Breast epithelium (tissue), 4 donors: Measurements from ENCODE around the gene PROSER3. TPM values are rescaled to one million over a fixed set of nuclear protein-coding genes. Genes with fewer than 3 reads are reported as not detected.
A peak's percentile ranks its signal among the peaks of the same experiment; 100 is the strongest.

Experiments used
- DNase-seq, 2 donors: peaks; one replicate each; pipeline ENCODE4 v3.0.0-alpha.2; 2019; ENCODE audit warnings: low spot score in 2 of 2
- H3K27ac ChIP-seq, 2 donors: fragments of 200-600 bp; sonication (generic) in 1 of 2; one replicate each; pipeline ENCODE4 v1.5.1; 2016 to 2019; ENCODE audit warnings: mild to moderate bottlenecking in 1 of 2
- H3K27me3 ChIP-seq, 2 donors: fragments of 200-600 bp; sonication (generic) in 1 of 2; one replicate each; pipeline versions ENCODE4 v1.5.1 to v1.6.0; 2017 to 2019; ENCODE audit warnings: control low read depth in 1 of 2, mild to moderate bottlenecking in 1 of 2
- H3K36me3 ChIP-seq: fragments of 200-600 bp; one replicate; pipeline ENCODE4 v1.5.1; 2019
- H3K4me1 ChIP-seq, 2 donors: fragments of 200-600 bp; sonication (generic); one replicate each; pipeline ENCODE4 v1.5.1; 2016 to 2019; ENCODE audit warnings: control low read depth in 1 of 2
- H3K4me3 ChIP-seq, 3 donors: fragments of 200-600 bp; sonication (generic); 1 replicate in 2 of 3; 2 replicates in 1 of 3; pipeline ENCODE4 v1.5.1; 2016 to 2019; ENCODE audit warnings: mild to moderate bottlenecking in 3 of 3, moderate library complexity in 2 of 3
- H3K9me3 ChIP-seq, 2 donors: fragments of 200-600 bp; sonication (generic) in 1 of 2; one replicate each; pipeline ENCODE4 v1.5.1; 2016 to 2019; ENCODE audit warnings: control low read depth in 1 of 2
- CTCF ChIP-seq, 3 donors: fragments of 450-650 bp; IDR thresholded peaks; one replicate each; pipeline ENCODE4 v1.5.1; 2016 to 2017; ENCODE audit warnings: antibody characterized with exemption in 3 of 3, mild to moderate bottlenecking in 3 of 3, moderate library complexity in 3 of 3
- POLR2A ChIP-seq: fragments of 450-650 bp; IDR thresholded peaks from one replicate; pipeline ENCODE4 v1.6.1; 2016; ENCODE audit warnings: antibody characterized with exemption, mild to moderate bottlenecking, moderate library complexity
- POLR2AphosphoS5 ChIP-seq, 3 donors: sonication (generic); formaldehyde crosslinking; IDR thresholded peaks; one replicate each; pipeline ENCODE4 v1.6.1; 2017; ENCODE audit warnings: antibody characterized with exemption in 3 of 3
- intact Hi-C: fragments of 100-400 bp; cut with DNase I; formaldehyde crosslinking; loops from one replicate; pipeline ENCODE4 v1.15.1; 2023; ENCODE audit warnings: low total_unique reads
- total RNA-seq, 3 donors: library from RNA; depleted of rRNA; stranded (reverse); fragments of >200 nt; gene quantifications; one replicate each; pipeline ENCODE4 v1.1.0, GENCODE V29; 2016

Gene PROSER3
- total RNA-seq, 3 donors from 2014 or later = 5.7 to 6.4 (median 6.2) TPM

- Histone ChIP-seq H3K27ac (no peak overlapping the region), H3K27me3 (no peaks in the 10 kb centered on the region), H3K9me3 (no peaks in the 10 kb centered on the region), H3K4me1 (peaks cover 2 to 5% of the 10 kb centered on the region in 2 donors), H3K36me3 (peaks cover 4% of the 10 kb centered on the region), H3K4me3 (no peak overlapping the region)
- no peak for DNase-seq
- TF ChIP-seq POLR2A = no peak
- no peak for TF ChIP-seq CTCF (IDR thresholded peaks at IDR 0.05)
- no peak for TF ChIP-seq POLR2AphosphoS5 (IDR thresholded peaks at IDR 0.05)
- intact Hi-C loops = no loop called here
These were observed 5.1 kb upstream of the PROSER3 start for GRCh38 chr19:35752746-35753350.

- no peak for DNase-seq
- H3K27ac ChIP-seq = peak overlapping the region; percentile 98
These were observed 4.2 kb upstream of the PROSER3 start for GRCh38 chr19:35753634-35754369.

GRCh38 chr19:35754370-35755130, 3.4 kb upstream of the PROSER3 start:
- DNase-seq = no peak
- intact Hi-C loops = no loop called here

More at GRCh38 chr19:35753634-35754369, 4.2 kb upstream of the PROSER3 start:
- intact Hi-C loops = no loop called here
- TF ChIP-seq POLR2A (no peak), CTCF (IDR thresholded peaks at IDR 0.05) (no peak), POLR2AphosphoS5 (IDR thresholded peaks at IDR 0.05) (no peak)
- Histone ChIP-seq H3K36me3 (peaks cover 4% of the 10 kb centered on the region), H3K4me1 (peaks cover 2 to 8% of the 10 kb centered on the region in 2 donors), H3K4me3 (no peak overlapping the region), H3K9me3 (no peaks in the 10 kb centered on the region), H3K27me3 (no peaks in the 10 kb centered on the region)

GRCh38 chr19:35755131-35755549, 2.8 kb upstream of the PROSER3 start:
- intact Hi-C loops = no loop called here

More at GRCh38 chr19:35754370-35755130, 3.4 kb upstream of the PROSER3 start:
- H3K27me3 ChIP-seq = no peaks in the 10 kb centered on the region
- peak overlapping the region in 2 of 3 donors; percentile 79 to 92 for H3K4me3 ChIP-seq
- H3K27ac ChIP-seq = peak overlapping the region; percentile 98
- H3K9me3 ChIP-seq = no peaks in the 10 kb centered on the region
- H3K4me1 ChIP-seq = peaks cover 2 to 8% of the 10 kb centered on the region in 2 donors
- peaks cover 4% of the 10 kb centered on the region for H3K36me3 ChIP-seq
- TF ChIP-seq POLR2AphosphoS5 (IDR thresholded peaks at IDR 0.05) (no peak), POLR2A (no peak), CTCF (IDR thresholded peaks at IDR 0.05) (no peak)

More at GRCh38 chr19:35755131-35755549, 2.8 kb upstream of the PROSER3 start:
- Histone ChIP-seq H3K4me3 (peak overlapping the region; percentile 76 to 92 (median 79)), H3K4me1 (peaks cover 2 to 8% of the 10 kb centered on the region in 2 donors), H3K36me3 (peaks cover 4% of the 10 kb centered on the region), H3K27ac (peak overlapping the region; percentile 98), H3K9me3 (no peaks in the 10 kb centered on the region), H3K27me3 (no peaks in the 10 kb centered on the region)
- DNase-seq = no peak
- TF ChIP-seq POLR2A = no peak
- TF ChIP-seq CTCF (IDR thresholded peaks at IDR 0.05) = no peak
- no peak for TF ChIP-seq POLR2AphosphoS5 (IDR thresholded peaks at IDR 0.05)
